ENCODE measurements around the gene SGMS1.
"Not testable (repeated sequence)": the region's sequence is repeated elsewhere in the genome, so short reads cannot be mapped to it uniquely, and the experiment has no call there.

SGMS1 gene

GRCh38 chr10:50590935-50591334 lies 32.8 kb downstream of the SGMS1 start:
- no peak for DNase-seq
- in situ Hi-C loops (cut with MboI; ENCODE audit: low pct_unique_long_range_greater_than_20kb, low sequenced_read_pairs): no loop called here

- in situ Hi-C loops (cut with MboI; ENCODE audit: low pct_unique_long_range_greater_than_20kb, low sequenced_read_pairs): no loop called here
- no peak for DNase-seq
Observed at GRCh38 chr10:50586740-50587088, 37.0 kb downstream of the SGMS1 start.

- in situ Hi-C loops (cut with MboI; ENCODE audit: low pct_unique_long_range_greater_than_20kb, low sequenced_read_pairs): no loop called here
- peak; percentile 14 for DNase-seq
Observed at GRCh38 chr10:50585921-50586739, 37.6 kb downstream of the SGMS1 start.

GRCh38 chr10:50582766-50583762 lies 40.7 kb downstream of the SGMS1 start:
- in situ Hi-C loops (cut with MboI; ENCODE audit: low pct_unique_long_range_greater_than_20kb, low sequenced_read_pairs): no loop called here
- no peak for DNase-seq

- DNase-seq: no peak
- in situ Hi-C loops (cut with MboI; ENCODE audit: low pct_unique_long_range_greater_than_20kb, low sequenced_read_pairs): no loop called here
Observed at GRCh38 chr10:50582046-50582445, 41.7 kb downstream of the SGMS1 start.

- in situ Hi-C loops (cut with MboI; ENCODE audit: low pct_unique_long_range_greater_than_20kb, low sequenced_read_pairs): no loop called here
Observed at GRCh38 chr10:50580262-50580891, 43.4 kb downstream of the SGMS1 start.

GRCh38 chr10:50579491-50580261 lies 44.1 kb downstream of the SGMS1 start:
- in situ Hi-C loops (cut with MboI; ENCODE audit: low pct_unique_long_range_greater_than_20kb, low sequenced_read_pairs): no loop called here
- DNase-seq: no peak

More at GRCh38 chr10:50580262-50580891, 43.4 kb downstream of the SGMS1 start:
- no peak for DNase-seq

GRCh38 chr10:50578949-50579348 lies 44.8 kb downstream of the SGMS1 start:
- no peak for DNase-seq
- in situ Hi-C loops (cut with MboI; ENCODE audit: low pct_unique_long_range_greater_than_20kb, low sequenced_read_pairs): no loop called here

- in situ Hi-C loops (cut with MboI; ENCODE audit: low pct_unique_long_range_greater_than_20kb, low sequenced_read_pairs): no loop called here
- peak; percentile 78 for DNase-seq
Observed at GRCh38 chr10:50577681-50578350, 45.9 kb downstream of the SGMS1 start.

GRCh38 chr10:50577010-50577409 lies 46.7 kb downstream of the SGMS1 start:
- in situ Hi-C loops (cut with MboI; ENCODE audit: low pct_unique_long_range_greater_than_20kb, low sequenced_read_pairs): no loop called here
- no peak for DNase-seq

- no peak for DNase-seq
- in situ Hi-C loops (cut with MboI; ENCODE audit: low pct_unique_long_range_greater_than_20kb, low sequenced_read_pairs): no loop called here
Observed at GRCh38 chr10:50576245-50576815, 47.4 kb downstream of the SGMS1 start.

GRCh38 chr10:50575477-50576244 lies 48.1 kb downstream of the SGMS1 start:
- DNase-seq: no peak

GRCh38 chr10:50574931-50575330 lies 48.8 kb downstream of the SGMS1 start:
- in situ Hi-C loops (cut with MboI; ENCODE audit: low pct_unique_long_range_greater_than_20kb, low sequenced_read_pairs): no loop called here
- no peak for DNase-seq

More at GRCh38 chr10:50575477-50576244, 48.1 kb downstream of the SGMS1 start:
- in situ Hi-C loops (cut with MboI; ENCODE audit: low pct_unique_long_range_greater_than_20kb, low sequenced_read_pairs): no loop called here

GRCh38 chr10:50574305-50574704 lies 49.5 kb downstream of the SGMS1 start:
- in situ Hi-C loops (cut with MboI; ENCODE audit: low pct_unique_long_range_greater_than_20kb, low sequenced_read_pairs): no loop called here
- no peak for DNase-seq

- DNase-seq: no peak
- in situ Hi-C loops (cut with MboI; ENCODE audit: low pct_unique_long_range_greater_than_20kb, low sequenced_read_pairs): no loop called here
Observed at GRCh38 chr10:50572017-50572491, 51.7 kb downstream of the SGMS1 start.

GRCh38 chr10:50568750-50569149 lies 55.0 kb downstream of the SGMS1 start:
- in situ Hi-C loops (cut with MboI; ENCODE audit: low pct_unique_long_range_greater_than_20kb, low sequenced_read_pairs); DNase-seq: not testable (repeated sequence)

GRCh38 chr10:50567384-50567783 lies 56.4 kb downstream of the SGMS1 start:
- no peak for DNase-seq
- in situ Hi-C loops (cut with MboI; ENCODE audit: low pct_unique_long_range_greater_than_20kb, low sequenced_read_pairs): no loop called here
